ENCODE results near the gene KANSL1. TPM values are rescaled to one million over a fixed set of nuclear protein-coding genes. Genes with fewer than 3 reads are reported as not detected.

Gene KANSL1
- total and polyA plus RNA-seq, 2 donors (not counting 1 experiment from before 2014, with no cell fraction given): 36.8 to 233 TPM

DNA sequence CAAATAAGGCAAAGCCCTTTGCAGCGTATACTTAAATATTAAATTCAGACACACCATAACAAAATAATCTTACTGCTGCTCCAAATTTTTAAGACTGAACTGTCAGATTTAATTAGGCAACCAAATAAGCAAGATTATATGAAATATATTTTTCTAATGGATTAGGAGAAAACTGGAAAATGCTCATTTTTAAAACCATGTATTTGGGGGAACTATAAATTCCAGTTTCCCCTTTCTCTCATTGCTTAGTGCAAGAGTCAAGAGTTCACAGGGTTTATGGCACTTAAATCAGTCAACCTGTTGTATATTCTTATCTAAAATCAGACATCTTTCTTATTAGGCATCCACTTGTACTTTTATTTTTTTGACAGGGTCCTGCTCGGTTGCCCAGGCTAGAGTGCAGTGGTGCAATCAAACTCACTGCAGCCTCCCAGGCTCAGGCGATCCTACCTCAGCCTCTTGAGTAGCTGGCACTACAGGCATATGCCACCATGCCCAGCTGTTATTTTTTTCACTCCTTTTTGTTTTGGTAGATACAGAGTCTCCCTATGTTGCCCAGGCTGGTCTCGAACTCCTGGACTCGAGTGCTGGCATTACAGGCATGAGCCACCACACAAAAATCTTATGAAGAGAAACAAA lies 2.1 kb upstream of the KANSL1 start:
- Mint-ChIP-seq H3K4me3 (no peak overlapping the region), H3K27ac (peak overlapping the region; percentile 21), H3K9me3 (ENCODE audit: insufficient read depth) (no peaks in the 10 kb centered on the region), H3K4me1 (peaks cover 34% of the 10 kb centered on the region), H3K27me3 (no peaks in the 10 kb centered on the region)
- POLR2A ChIA-PET: no interaction called here
- TF ChIP-seq, protein P1, sequence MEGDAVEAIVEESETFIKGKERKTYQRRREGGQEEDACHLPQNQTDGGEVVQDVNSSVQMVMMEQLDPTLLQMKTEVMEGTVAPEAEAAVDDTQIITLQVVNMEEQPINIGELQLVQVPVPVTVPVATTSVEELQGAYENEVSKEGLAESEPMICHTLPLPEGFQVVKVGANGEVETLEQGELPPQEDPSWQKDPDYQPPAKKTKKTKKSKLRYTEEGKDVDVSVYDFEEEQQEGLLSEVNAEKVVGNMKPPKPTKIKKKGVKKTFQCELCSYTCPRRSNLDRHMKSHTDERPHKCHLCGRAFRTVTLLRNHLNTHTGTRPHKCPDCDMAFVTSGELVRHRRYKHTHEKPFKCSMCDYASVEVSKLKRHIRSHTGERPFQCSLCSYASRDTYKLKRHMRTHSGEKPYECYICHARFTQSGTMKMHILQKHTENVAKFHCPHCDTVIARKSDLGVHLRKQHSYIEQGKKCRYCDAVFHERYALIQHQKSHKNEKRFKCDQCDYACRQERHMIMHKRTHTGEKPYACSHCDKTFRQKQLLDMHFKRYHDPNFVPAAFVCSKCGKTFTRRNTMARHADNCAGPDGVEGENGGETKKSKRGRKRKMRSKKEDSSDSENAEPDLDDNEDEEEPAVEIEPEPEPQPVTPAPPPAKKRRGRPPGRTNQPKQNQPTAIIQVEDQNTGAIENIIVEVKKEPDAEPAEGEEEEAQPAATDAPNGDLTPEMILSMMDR (IDR thresholded peaks at IDR 0.05): no peak
- TF ChIP-seq EZH2 (IDR thresholded peaks at IDR 0.05; ENCODE audit: borderline replicate concordance, insufficient read depth, low read depth, low read length, poor library complexity, severe bottlenecking): no peak
- Histone ChIP-seq H3K36me3 (replicated peaks in 1 of 2; ENCODE audit: control extremely low read depth in 1 of 2, control insufficient read depth in 1 of 2, extremely low read depth in 1 of 2, insufficient read depth in 2 of 2, low read length in 1 of 2) (no peaks in the 10 kb centered on the region), H3K27me3 (replicated peaks in 1 of 4; ENCODE audit: control extremely low read depth in 1 of 4, control insufficient read depth in 3 of 4, insufficient read depth in 4 of 4, low read length in 3 of 4) (no peaks in the 10 kb centered on the region), H3K4me3 (ENCODE audit: control extremely low read depth in 1 of 5, extremely low read depth in 1 of 5, insufficient read depth in 1 of 5, low read depth in 2 of 5, low read length in 4 of 5) (peak overlapping the region in 1 of 5 experiments; percentile 83), H3K4me2 (replicated peaks; ENCODE audit: low read depth, low read length, poor library complexity, severe bottlenecking) (peak overlapping the region; percentile 77), H2AFZ (ENCODE audit: insufficient read depth, low read depth, low read length, poor library complexity, severe bottlenecking) (no peak overlapping the region), H4K20me1 (ENCODE audit: control insufficient read depth, insufficient read depth, low read length, poor library complexity, severe bottlenecking) (peaks cover 5% of the 10 kb centered on the region), H3K9me3 (ENCODE audit: control extremely low read depth in 1 of 3, control insufficient read depth in 2 of 3, insufficient read depth in 1 of 3, low read length in 2 of 3) (no peaks in the 10 kb centered on the region), H3K9ac (ENCODE audit: low read length) (peak overlapping the region; percentile 92), H3K79me2 (ENCODE audit: control insufficient read depth, insufficient read depth, low read length) (peaks cover 70% of the 10 kb centered on the region), H3K4me1 (ENCODE audit: control insufficient read depth in 2 of 2, insufficient read depth in 2 of 2, low read length in 2 of 2) (peaks cover 15 to 22% of the 10 kb centered on the region in 2 donors), H3K27ac (ENCODE audit: low read length in 2 of 2) (peak overlapping the region; percentile 91 to 97)
- WGBS (ENCODE audit: insufficient coverage): 100% methylated on average over 2 of the region's 5 CpGs
- CTCF ChIA-PET: interaction anchor here (1.1 to 2.0 kb wide), 3 partner anchors 10 to 18 kb away, joined by 3 to 24 read pairs (median 5); no protein-coding TSS in a partner anchor
- intact Hi-C loops (cut with micrococcal nuclease): loop anchor here (1.0 to 10.0 kb wide), 4 partner anchors 18 to 1131 kb away; partner anchors contain the start of genes EFCAB13 and NMT1
- ATAC-seq (ENCODE audit: low read depth) (no peak), DNase-seq (no peak)
